HEK293 (cell line): ENCODE measurements around the gene EVI5.

ENCODE experiments used
- CTCF ChIA-PET: fragments of 350-600 bp; formaldehyde crosslinking; extraction: SDS; loops from one replicate; lab custom pipeline; 2021; ENCODE audit warnings: antibody characterized with exemption; lab: Yijun Ruan, JAX
- POLR2A ChIA-PET: fragments of 300-600 bp; formaldehyde crosslinking; extraction: SDS; loops from one replicate; lab custom pipeline; 2020; ENCODE audit warnings: antibody characterized with exemption, inconsistent platforms; lab: Yijun Ruan, JAX
- H3K27ac ChIP-seq: fragments of 200-500 bp; sonication (Bioruptor generic); 2 replicates; pipeline ENCODE4 v1.5.1; 2014; ENCODE audit warnings: low read depth, low read length, control low read depth, inconsistent platforms; ENCODE audit errors: extremely low read depth
- H3K36me3 ChIP-seq, 2 experiments: fragments of 200-500 bp in 1 of 2; sonication (Bioruptor generic) in 1 of 2; 1 replicate in 1 of 2; 2 replicates in 1 of 2; pipeline ENCODE4 v1.5.1; 2014 to 2017; ENCODE audit warnings: inconsistent platforms in 2 of 2, low read length in 2 of 2; ENCODE audit not compliant: control insufficient read depth in 2 of 2, insufficient read depth in 1 of 2
- H3K4me1 ChIP-seq: fragments of 200-500 bp; sonication (Bioruptor generic); 2 replicates; pipeline ENCODE4 v1.5.1; 2014; ENCODE audit warnings: mild to moderate bottlenecking, low read length, inconsistent platforms; ENCODE audit not compliant: control insufficient read depth, insufficient read depth
- H3K4me3 ChIP-seq: 2 replicates; pipeline ENCODE4 v1.5.1; 2011; ENCODE audit warnings: low read depth, mild to moderate bottlenecking, control low read depth, low read length, moderate library complexity
- H3K9me3 ChIP-seq: fragments of 200-500 bp; sonication (Bioruptor generic); 2 replicates; pipeline ENCODE4 v1.5.1; 2014; ENCODE audit warnings: low read depth, low read length, inconsistent platforms; ENCODE audit not compliant: control insufficient read depth, insufficient read depth
- KLF7 ChIP-seq: fragments of 450-650 bp; formaldehyde crosslinking; IDR thresholded peaks from 2 replicates; pipeline ENCODE4 v1.5.1; 2016; ENCODE audit warnings: missing biosample characterization, missing genetic modification characterization, borderline replicate concordance
- PRDM1 ChIP-seq: fragments of 450-650 bp; formaldehyde crosslinking; IDR thresholded peaks from 2 replicates; pipeline ENCODE4; 2016; ENCODE audit warnings: missing biosample characterization, missing genetic modification characterization
- SP7 ChIP-seq: fragments of 450-650 bp; formaldehyde crosslinking; IDR thresholded peaks from 2 replicates; pipeline ENCODE4 v1.5.1; 2016; ENCODE audit warnings: missing biosample characterization, missing genetic modification characterization
- WT1 ChIP-seq: fragments of 450-650 bp; formaldehyde crosslinking; IDR thresholded peaks from 2 replicates; pipeline ENCODE4 v1.5.1; 2016; ENCODE audit warnings: missing biosample characterization, missing genetic modification characterization
- ZBTB48 ChIP-seq: fragments of 450-650 bp; formaldehyde crosslinking; IDR thresholded peaks from 2 replicates; pipeline ENCODE4 v1.5.1; 2016; ENCODE audit warnings: missing biosample characterization, missing genetic modification characterization
- ZFP41 ChIP-seq: fragments of 450-650 bp; formaldehyde crosslinking; IDR thresholded peaks from 2 replicates; pipeline ENCODE4 v1.5.1; 2016; ENCODE audit warnings: missing biosample characterization, missing genetic modification characterization, borderline replicate concordance
- ZIC2 ChIP-seq: fragments of 450-650 bp; formaldehyde crosslinking; IDR thresholded peaks from 2 replicates; pipeline ENCODE4 v1.5.1; 2016; ENCODE audit warnings: missing biosample characterization, missing genetic modification characterization
- ZNF10 ChIP-seq: fragments of 450-650 bp; formaldehyde crosslinking; IDR thresholded peaks from 2 replicates; pipeline ENCODE4 v1.5.1; 2017; ENCODE audit warnings: missing biosample characterization, missing genetic modification characterization
- ZNF2 ChIP-seq: fragments of 450-650 bp; formaldehyde crosslinking; IDR thresholded peaks from 2 replicates; pipeline ENCODE4 v1.5.1; 2016; ENCODE audit warnings: missing biosample characterization, missing genetic modification characterization
- ZNF221 ChIP-seq: fragments of 450-650 bp; formaldehyde crosslinking; IDR thresholded peaks from 2 replicates; pipeline ENCODE4 v1.5.1; 2017; ENCODE audit warnings: missing biosample characterization, missing genetic modification characterization, borderline replicate concordance
- ZNF248 ChIP-seq: fragments of 450-650 bp; formaldehyde crosslinking; IDR thresholded peaks from 2 replicates; pipeline ENCODE4 v1.5.1; 2017; ENCODE audit warnings: missing biosample characterization, missing genetic modification characterization
- ZNF274 ChIP-seq, 2 experiments: fragments of 200-500 bp in 1 of 2; fragments of 450-650 bp in 1 of 2; sonication (Bioruptor generic) in 1 of 2; formaldehyde crosslinking in 1 of 2; IDR thresholded peaks; 2 replicates each; pipeline versions ENCODE4 v1.5.1 to v1.6.1; 2014 to 2016; ENCODE audit warnings: borderline replicate concordance in 1 of 2, inconsistent platforms in 1 of 2, low read length in 1 of 2, missing biosample characterization in 1 of 2, missing genetic modification characterization in 1 of 2
- ZNF302 ChIP-seq: fragments of 450-650 bp; formaldehyde crosslinking; IDR thresholded peaks from 2 replicates; pipeline ENCODE4 v1.5.1; 2016; ENCODE audit warnings: missing biosample characterization, missing genetic modification characterization, low read depth
- ZNF660 ChIP-seq: fragments of 450-650 bp; IDR thresholded peaks from 2 replicates; pipeline ENCODE4 v1.5.1; 2018; ENCODE audit warnings: missing biosample characterization, mild to moderate bottlenecking, missing genetic modification characterization
- ZNF747 ChIP-seq: fragments of 450-650 bp; formaldehyde crosslinking; IDR thresholded peaks from 2 replicates; pipeline ENCODE4 v1.5.1; 2016; ENCODE audit warnings: missing biosample characterization, missing genetic modification characterization
- ZXDB ChIP-seq: fragments of 450-650 bp; formaldehyde crosslinking; IDR thresholded peaks from 2 replicates; pipeline ENCODE4 v1.5.1; 2016; ENCODE audit warnings: missing biosample characterization, missing genetic modification characterization
- TF ChIP-seq, protein P1 (sequence below): fragments of 450-650 bp; formaldehyde crosslinking; IDR thresholded peaks from 2 replicates; pipeline ENCODE4 v1.5.1; 2016; ENCODE audit warnings: missing biosample characterization, missing genetic modification characterization
- TF ChIP-seq, protein P2 (sequence below): fragments of 450-650 bp; formaldehyde crosslinking; IDR thresholded peaks from 2 replicates; pipeline ENCODE4 v1.5.1; 2016; ENCODE audit warnings: missing biosample characterization, missing genetic modification characterization
- TF ChIP-seq, protein P3 (sequence below): fragments of 450-650 bp; formaldehyde crosslinking; IDR thresholded peaks from 2 replicates; pipeline ENCODE4 v1.5.1; 2016; ENCODE audit warnings: missing biosample characterization, missing genetic modification characterization
- TF ChIP-seq, protein P4 (sequence below): fragments of 450-650 bp; formaldehyde crosslinking; IDR thresholded peaks from 2 replicates; pipeline ENCODE4 v1.5.1; 2016; ENCODE audit warnings: missing biosample characterization, missing genetic modification characterization
- TF ChIP-seq, protein P5 (sequence below): fragments of 450-650 bp; formaldehyde crosslinking; IDR thresholded peaks from 2 replicates; pipeline ENCODE4 v1.5.1; 2016; ENCODE audit warnings: missing biosample characterization, missing genetic modification characterization

EVI5 gene

DNA sequence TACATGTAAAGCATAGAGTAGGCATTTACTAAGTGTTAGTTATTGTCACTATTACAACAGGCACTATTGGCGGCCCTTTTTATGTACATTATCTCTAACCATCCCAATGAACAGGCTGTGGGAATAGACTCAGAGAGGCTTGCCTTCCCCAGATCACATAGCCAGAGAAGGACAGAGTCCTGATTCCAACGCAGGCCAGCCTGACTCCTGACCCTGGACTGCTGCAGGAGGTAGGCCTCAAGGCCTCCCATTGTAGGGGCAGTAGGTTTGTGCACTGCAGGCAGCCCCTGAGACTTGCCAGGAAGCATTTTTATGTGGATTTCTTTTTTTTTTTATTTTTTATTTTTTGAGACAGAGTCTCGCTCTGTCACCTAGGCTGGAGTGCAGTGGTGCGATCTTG is 291.8 kb downstream of the EVI5 start (continued):
- TF ChIP-seq, protein P1, sequence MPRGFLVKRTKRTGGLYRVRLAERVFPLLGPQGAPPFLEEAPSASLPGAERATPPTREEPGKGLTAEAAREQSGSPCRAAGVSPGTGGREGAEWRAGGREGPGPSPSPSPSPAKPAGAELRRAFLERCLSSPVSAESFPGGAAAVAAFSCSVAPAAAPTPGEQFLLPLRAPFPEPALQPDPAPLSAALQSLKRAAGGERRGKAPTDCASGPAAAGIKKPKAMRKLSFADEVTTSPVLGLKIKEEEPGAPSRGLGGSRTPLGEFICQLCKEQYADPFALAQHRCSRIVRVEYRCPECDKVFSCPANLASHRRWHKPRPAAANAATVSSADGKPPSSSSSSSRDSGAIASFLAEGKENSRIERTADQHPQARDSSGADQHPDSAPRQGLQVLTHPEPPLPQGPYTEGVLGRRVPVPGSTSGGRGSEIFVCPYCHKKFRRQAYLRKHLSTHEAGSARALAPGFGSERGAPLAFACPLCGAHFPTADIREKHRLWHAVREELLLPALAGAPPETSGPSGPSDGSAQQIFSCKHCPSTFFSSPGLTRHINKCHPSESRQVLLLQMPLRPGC (tag by site-specific recombination), result no peak
- TF ChIP-seq ZNF274 (IDR thresholded peaks at IDR 0.05; ENCODE audit: low read length), result no peak
- TF ChIP-seq ZNF274 (tag by site-specific recombination; IDR thresholded peaks at IDR 0.05; ENCODE audit: borderline replicate concordance), result no peak
- TF ChIP-seq ZNF747 (tag by site-specific recombination), result no peak
- TF ChIP-seq ZNF221 (tag by site-specific recombination), result no peak
- no peak for TF ChIP-seq ZBTB48 (tag by site-specific recombination)
- TF ChIP-seq, protein P2, sequence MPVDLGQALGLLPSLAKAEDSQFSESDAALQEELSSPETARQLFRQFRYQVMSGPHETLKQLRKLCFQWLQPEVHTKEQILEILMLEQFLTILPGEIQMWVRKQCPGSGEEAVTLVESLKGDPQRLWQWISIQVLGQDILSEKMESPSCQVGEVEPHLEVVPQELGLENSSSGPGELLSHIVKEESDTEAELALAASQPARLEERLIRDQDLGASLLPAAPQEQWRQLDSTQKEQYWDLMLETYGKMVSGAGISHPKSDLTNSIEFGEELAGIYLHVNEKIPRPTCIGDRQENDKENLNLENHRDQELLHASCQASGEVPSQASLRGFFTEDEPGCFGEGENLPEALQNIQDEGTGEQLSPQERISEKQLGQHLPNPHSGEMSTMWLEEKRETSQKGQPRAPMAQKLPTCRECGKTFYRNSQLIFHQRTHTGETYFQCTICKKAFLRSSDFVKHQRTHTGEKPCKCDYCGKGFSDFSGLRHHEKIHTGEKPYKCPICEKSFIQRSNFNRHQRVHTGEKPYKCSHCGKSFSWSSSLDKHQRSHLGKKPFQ (tag by site-specific recombination), result no peak
- TF ChIP-seq ZNF2 (tag by site-specific recombination), result no peak
- TF ChIP-seq, protein P3, sequence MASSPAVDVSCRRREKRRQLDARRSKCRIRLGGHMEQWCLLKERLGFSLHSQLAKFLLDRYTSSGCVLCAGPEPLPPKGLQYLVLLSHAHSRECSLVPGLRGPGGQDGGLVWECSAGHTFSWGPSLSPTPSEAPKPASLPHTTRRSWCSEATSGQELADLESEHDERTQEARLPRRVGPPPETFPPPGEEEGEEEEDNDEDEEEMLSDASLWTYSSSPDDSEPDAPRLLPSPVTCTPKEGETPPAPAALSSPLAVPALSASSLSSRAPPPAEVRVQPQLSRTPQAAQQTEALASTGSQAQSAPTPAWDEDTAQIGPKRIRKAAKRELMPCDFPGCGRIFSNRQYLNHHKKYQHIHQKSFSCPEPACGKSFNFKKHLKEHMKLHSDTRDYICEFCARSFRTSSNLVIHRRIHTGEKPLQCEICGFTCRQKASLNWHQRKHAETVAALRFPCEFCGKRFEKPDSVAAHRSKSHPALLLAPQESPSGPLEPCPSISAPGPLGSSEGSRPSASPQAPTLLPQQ (tag by site-specific recombination), result no peak
- no peak for TF ChIP-seq WT1
- TF ChIP-seq PRDM1 (tag by site-specific recombination), result no peak
- TF ChIP-seq, all 188 proteins: peak for 0

DNA sequence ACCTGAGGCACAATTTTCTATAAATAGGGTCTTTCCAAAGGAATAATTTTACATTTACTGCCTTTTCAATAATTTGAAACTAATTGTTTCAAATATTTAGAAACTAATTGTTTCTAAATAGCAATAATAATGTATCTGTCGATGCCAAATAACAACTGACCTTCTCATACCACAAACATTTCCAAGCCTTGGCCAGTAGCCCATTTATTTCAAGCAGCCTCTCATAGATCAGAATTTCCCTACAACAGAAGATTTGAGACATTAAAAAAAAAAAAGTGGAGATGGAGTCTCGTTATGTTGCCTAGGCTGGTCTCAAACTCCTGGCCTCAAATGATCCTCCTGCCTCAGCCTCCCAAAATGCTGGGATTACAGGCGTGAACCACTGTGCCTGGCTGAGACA is 296.1 kb downstream of the EVI5 start:
- no peak for TF ChIP-seq SP7 (tag by site-specific recombination)
- TF ChIP-seq ZFP41 (tag by site-specific recombination), result no peak
- TF ChIP-seq, protein P4, sequence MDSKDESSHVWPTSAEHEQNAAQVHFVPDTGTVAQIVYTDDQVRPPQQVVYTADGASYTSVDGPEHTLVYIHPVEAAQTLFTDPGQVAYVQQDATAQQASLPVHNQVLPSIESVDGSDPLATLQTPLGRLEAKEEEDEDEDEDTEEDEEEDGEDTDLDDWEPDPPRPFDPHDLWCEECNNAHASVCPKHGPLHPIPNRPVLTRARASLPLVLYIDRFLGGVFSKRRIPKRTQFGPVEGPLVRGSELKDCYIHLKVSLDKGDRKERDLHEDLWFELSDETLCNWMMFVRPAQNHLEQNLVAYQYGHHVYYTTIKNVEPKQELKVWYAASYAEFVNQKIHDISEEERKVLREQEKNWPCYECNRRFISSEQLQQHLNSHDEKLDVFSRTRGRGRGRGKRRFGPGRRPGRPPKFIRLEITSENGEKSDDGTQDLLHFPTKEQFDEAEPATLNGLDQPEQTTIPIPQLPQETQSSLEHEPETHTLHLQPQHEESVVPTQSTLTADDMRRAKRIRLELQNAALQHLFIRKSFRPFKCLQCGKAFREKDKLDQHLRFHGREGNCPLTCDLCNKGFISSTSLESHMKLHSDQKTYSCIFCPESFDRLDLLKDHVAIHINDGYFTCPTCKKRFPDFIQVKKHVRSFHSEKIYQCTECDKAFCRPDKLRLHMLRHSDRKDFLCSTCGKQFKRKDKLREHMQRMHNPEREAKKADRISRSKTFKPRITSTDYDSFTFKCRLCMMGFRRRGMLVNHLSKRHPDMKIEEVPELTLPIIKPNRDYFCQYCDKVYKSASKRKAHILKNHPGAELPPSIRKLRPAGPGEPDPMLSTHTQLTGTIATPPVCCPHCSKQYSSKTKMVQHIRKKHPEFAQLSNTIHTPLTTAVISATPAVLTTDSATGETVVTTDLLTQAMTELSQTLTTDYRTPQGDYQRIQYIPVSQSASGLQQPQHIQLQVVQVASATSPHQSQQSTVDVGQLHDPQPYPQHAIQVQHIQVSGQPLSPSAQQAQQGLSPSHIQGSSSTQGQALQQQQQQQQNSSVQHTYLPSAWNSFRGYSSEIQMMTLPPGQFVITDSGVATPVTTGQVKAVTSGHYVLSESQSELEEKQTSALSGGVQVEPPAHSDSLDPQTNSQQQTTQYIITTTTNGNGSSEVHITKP, result no peak
- H3K4me1 ChIP-seq, result no peaks in the 10 kb centered on the region; the same call in none of the 2 replicates
- no peaks in the 10 kb centered on the region for H3K36me3 ChIP-seq
- no peaks in the 10 kb centered on the region for H3K9me3 ChIP-seq
- ChIA-PET CTCF (interaction anchor here (0.6 kb wide), 1 partner anchor 502 kb away, joined by 3 read pairs; no protein-coding TSS in a partner anchor), POLR2A (no interaction called here)
- no peak overlapping the region for H3K27ac ChIP-seq
- H3K4me3 ChIP-seq, result no peak overlapping the region

DNA sequence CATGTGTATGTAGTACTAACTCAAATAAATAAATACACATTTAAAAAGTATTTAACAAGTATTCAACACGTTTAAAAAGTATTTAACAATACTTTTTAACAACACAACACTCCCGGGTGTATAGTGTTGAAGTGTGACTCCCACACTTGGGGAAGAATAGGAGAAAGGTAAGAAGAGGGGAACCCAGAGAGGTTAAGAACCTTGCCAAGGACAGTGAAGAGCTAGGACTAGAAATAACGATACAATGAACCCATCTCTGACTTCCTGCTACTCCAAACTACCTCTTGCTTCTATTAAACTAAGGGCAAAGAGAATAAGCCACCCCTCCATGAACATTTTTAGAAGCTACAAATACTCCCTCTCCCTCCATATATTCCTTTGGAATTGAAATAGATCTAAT is 296.5 kb downstream of the EVI5 start:
- Histone ChIP-seq H3K4me3 (no peak overlapping the region), H3K36me3 (no peaks in the 10 kb centered on the region)
- TF ChIP-seq, protein P5, sequence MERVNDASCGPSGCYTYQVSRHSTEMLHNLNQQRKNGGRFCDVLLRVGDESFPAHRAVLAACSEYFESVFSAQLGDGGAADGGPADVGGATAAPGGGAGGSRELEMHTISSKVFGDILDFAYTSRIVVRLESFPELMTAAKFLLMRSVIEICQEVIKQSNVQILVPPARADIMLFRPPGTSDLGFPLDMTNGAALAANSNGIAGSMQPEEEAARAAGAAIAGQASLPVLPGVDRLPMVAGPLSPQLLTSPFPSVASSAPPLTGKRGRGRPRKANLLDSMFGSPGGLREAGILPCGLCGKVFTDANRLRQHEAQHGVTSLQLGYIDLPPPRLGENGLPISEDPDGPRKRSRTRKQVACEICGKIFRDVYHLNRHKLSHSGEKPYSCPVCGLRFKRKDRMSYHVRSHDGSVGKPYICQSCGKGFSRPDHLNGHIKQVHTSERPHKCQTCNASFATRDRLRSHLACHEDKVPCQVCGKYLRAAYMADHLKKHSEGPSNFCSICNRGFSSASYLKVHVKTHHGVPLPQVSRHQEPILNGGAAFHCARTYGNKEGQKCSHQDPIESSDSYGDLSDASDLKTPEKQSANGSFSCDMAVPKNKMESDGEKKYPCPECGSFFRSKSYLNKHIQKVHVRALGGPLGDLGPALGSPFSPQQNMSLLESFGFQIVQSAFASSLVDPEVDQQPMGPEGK (tag by site-specific recombination), result no peak
- no peak for TF ChIP-seq KLF7
- no peak for TF ChIP-seq ZNF660 (tag by site-specific recombination)
- no peak for TF ChIP-seq ZNF248
- no peak for TF ChIP-seq ZNF302 (tag by site-specific recombination)
- TF ChIP-seq ZIC2 (tag by site-specific recombination), result no peak
- no peak for TF ChIP-seq ZXDB (tag by site-specific recombination)
- TF ChIP-seq ZNF10 (tag by site-specific recombination), result no peak
- TF ChIP-seq, all 188 proteins: peak for 0
- H3K9me3 ChIP-seq, result no peaks in the 10 kb centered on the region
- ChIA-PET POLR2A (no interaction called here), CTCF (no interaction called here)
- H3K4me1 ChIP-seq, result no peaks in the 10 kb centered on the region; the same call in none of the 2 replicates
- H3K27ac ChIP-seq, result no peak overlapping the region
